Activated CD4-positive, alpha-beta T cell treated with anti-CD3 and anti-CD28 coated beads for 24 hours (primary cell): ENCODE data around the gene PDGFA.
A peak's percentile ranks its signal among the peaks of the same experiment; 100 is the strongest.

Experiments used
- DNase-seq, 2 donors: peaks; one replicate each; pipeline ENCODE4 v3.0.0-alpha.2; 2020; ENCODE audit warnings: low read depth in 2 of 2

The PDGFA gene

DNA sequence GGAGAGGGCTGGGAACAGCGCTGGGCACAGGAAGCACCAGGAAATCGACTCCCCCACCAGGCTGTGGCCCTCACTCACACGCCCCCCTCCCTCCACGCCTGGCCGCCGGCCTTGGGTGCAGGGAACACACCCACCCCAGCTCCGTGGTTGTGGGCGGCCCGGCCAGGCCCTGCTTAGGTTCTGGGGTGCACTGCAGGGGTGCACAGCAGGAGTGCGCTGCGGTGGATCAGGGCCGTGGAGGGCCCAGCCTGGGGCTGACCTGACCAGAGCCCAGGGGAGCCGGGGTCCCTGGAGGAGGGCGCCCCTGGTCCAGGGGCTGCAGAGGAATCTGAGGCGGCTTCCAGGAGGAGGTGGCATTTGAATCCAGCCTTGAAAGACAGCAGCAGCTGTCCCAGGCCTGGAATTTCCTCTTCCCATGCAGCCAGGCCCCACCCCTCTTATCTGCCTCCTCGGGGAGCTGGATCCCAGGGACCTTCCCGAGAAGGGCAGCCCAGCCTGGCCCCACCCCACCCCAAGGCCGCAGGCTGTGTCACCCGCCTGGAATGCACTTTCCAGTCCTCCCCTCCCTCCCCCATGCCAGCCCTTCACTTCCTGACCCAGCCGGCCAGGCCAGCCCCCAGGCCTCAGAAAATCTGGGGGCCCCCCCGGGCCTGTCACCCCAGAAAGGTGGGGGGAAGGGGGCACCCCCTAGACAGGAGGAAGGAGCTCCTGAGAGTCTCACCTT is 18.4 kb upstream of the PDGFA start:
- DNase-seq, result no peak

DNA sequence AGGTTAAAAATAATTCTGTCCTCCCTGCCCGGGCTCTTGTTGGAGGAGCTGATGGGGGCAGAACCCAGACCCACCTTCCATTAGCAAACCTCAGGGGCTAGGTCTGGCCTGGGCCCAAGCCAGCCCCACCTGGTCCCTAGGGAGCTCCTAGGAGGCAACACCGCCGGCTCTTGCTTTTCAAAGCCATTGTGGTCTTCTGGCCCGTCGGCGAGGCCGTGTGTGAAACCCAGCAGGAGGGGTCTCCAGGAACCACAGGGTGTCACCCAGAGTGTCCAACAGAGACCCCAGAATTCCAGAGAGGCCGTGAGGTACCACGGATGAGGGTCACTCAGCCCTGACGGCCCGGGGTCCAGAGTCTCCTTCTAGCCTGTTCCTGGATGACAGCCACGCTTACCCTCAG is 16.6 kb upstream of the PDGFA start:
- DNase-seq, result no peak

DNA sequence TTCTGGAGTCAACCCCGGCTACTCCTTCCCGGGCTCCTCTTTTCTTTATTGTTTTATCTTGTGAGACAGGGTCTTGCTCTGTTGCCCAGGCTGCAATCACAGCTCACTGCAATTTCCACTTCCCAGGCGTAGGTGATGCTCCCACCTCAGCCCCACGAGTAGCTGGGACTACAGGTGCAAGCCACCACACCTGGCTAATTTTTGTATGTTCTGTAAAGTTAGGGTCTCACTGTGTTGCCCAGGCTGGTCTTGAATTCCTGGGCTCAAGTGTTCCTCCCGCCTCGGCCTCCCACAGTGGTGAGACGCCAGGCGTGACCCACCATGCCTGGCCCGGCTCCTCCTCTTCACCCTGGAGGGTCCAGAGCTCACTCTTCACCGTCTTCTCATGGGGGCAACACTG is 15.3 kb upstream of the PDGFA start:
- DNase-seq, result no peak

DNA sequence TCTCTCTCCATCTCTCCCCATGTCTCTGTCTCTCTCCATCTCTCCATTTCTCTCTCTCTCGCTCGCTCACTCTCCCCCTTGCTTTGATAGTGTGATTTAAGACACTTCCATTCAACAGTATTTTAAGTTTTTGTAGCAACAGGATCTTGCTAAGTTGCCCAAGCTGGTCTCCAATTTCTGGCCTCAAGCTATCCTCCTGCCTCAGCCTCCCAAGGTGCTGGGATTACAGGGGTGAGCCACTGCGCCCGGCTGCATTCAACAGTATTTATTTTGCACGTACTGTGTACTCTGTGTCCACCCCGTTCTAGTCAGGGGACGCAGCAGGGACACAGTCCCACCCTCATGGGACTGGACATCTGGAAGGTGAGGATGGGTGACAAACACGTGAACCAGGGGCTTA is 14.4 kb upstream of the PDGFA start:
- no peak for DNase-seq

DNA sequence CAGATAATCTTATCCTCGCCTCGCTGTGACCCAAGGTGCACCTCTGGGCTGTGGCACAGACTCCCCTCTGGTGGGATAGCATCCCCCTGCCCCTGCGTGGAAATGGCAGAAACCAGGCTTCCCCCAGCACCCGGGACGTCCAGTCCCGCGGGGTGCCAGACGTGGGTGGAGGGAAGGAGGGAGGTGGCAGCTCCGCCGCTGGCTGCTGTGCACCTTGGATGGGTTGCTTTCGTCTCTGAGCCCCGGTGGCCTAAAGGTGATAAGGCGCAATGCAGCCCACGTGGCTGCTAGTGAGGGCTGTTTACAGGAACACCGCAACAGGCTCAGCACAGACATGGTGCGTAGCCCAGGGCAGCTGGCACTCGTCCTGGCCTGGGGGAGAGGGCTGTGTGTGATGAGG is 13.6 kb upstream of the PDGFA start:
- DNase-seq, result no peak

DNA sequence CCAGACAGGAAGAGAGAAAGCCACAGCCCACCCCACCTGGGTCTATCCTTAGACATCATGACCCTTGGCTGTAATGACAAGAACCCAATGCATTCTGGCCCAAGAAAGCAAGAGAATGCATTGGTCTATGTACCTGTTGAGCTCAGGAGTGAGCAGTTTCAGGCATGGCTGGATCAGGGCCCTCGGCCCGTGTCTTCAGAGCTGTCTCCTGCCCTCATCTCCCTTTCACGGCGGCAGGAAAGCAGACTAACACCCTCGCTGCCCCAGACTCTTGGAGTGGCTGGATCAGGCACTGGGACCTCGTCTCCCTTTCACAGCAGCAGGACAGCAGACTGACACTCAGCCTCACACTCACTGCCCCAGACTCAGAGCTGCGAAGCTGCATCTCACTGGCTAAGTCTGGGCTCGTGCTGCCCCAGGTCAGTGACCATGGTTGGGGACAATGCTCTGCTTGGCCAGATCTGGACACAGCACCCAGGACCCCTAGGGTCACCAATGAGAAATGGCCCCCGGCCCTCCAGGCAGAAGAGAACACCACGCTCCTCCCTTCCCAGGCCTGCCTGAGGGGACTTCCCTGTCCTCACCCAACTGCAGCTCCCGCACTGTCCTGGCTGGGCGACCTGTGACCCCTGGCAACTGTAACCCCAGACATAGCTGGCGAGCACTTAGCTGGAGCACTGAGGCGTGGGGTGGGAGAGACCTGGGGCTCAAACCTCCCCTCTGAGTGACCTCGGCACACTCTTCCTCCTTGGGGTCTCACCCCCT is 12.9 kb upstream of the PDGFA start:
- DNase-seq, result no peak

DNA sequence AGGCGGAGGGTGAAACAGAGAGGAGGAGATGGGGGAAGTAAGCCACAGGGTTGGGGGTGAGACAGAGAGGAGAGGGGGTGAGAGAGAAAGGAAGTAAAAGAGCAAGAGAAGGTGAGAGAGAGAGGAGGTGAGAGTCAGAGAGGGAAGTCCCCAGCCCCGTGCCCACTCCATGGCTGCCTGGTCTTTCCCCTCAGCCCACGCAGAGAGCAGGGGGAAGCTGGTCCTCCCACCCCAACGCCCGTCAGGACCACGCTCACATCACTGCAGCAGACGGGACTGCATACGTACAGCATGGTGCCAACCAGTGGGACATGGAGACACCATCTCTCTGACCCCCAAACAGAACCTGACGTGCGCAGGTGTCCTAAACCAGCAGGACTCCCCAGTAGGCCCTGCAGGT is 12.1 kb upstream of the PDGFA start:
- no peak for DNase-seq

DNA sequence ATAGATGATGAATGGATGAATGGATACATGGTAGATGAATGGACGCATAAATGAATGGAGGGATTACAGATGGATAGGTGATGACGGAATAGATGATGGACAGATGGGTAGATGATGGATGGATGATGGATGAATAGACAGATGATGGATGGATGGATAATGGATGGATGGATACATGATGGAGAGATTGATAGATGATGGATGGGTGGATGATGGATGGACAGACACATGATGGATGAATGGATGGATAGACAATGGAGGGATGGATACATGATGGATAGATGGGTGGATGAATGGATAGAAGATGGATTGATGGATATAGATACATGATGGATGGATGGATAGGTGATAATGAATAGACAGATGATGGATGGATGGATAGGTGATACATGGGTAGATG is 8.8 kb upstream of the PDGFA start:
- no peak for DNase-seq

DNA sequence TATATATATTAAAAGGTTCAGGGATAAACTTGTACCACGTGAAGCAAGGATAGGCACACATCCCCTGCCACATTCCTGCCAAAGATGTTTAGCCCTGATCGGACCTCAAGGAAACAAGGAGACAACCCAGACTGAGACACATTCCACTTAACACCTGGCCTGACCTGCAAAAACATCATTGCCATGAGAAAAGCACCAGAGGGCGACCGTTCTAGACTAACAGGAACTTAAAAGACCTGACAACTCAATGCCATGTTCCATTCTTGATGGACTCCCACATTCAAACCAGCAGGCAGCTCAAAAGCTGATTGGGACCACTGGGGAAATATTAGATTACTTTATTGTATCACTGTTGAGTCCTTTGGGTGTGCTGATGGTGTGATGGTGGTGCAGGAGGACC is 8.1 kb upstream of the PDGFA start:
- DNase-seq, result no peak

DNA sequence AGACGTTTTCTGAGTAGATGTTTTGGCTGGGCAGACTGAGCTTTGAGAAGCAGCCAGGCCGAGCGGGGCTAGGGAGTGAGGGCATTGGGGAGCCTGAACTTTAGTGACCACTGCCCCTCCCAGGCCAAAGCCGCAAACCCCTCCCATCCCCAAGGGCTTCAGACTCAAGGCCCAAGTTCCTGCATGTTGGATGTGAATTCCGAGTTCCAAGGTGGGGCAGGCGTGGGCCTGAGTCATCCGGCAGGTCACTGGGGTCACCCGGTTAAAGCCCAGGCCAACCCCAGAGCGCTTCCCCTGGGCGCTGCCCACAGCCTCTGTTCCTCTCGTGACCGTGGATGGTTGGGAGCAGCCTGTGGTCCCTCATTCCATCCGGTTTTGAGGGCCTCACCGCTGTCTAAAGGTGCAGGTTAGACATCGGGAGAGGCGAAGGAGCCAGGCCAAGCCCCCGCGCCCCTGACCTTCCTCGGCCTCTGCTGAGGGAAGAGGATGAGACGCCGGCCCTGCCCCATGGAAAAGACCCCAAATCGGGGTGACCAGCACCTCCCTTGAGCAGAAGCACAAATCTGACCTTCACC is 6.9 kb upstream of the PDGFA start:
- DNase-seq, result no peak

DNA sequence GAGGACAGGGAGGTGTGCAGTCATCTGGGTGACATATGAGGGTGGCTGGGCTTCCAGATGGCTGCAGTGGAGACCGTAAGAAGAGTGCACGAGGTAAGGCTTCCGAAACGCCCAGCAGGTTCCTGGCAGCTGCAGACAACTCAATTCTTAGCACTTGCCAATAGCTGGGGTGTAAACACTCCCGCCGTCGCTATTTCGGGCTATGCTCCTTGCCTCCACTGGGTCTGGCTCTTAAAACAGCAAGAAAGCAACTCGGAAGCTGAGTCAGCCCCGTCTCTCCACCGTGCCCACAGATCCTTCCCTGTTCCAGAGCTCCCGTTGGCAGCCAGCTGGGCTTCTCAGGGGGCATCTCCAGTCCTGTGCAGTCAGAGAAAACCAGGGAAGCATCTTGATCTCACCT is 6.1 kb upstream of the PDGFA start:
- no peak for DNase-seq

DNA sequence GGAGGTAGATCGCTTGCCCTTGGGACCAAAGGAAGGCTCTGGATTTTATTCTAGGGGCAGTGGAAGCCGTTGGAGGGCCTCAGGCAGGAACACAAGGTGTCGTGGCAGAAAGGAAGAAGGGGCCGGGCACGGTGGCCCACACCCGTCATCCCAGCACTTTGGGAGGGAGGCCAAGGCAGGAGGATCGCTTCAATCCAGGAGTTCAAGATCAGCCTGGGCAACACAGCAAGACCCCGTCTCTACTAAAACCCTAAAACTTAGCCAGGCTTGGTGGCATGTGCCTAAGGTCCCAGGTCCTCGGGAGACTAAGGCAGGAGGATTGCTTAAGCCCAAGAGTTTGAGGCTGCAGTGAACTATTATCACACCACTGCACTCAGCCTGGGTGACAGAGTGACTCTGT is 5.2 kb upstream of the PDGFA start:
- no peak for DNase-seq

DNA sequence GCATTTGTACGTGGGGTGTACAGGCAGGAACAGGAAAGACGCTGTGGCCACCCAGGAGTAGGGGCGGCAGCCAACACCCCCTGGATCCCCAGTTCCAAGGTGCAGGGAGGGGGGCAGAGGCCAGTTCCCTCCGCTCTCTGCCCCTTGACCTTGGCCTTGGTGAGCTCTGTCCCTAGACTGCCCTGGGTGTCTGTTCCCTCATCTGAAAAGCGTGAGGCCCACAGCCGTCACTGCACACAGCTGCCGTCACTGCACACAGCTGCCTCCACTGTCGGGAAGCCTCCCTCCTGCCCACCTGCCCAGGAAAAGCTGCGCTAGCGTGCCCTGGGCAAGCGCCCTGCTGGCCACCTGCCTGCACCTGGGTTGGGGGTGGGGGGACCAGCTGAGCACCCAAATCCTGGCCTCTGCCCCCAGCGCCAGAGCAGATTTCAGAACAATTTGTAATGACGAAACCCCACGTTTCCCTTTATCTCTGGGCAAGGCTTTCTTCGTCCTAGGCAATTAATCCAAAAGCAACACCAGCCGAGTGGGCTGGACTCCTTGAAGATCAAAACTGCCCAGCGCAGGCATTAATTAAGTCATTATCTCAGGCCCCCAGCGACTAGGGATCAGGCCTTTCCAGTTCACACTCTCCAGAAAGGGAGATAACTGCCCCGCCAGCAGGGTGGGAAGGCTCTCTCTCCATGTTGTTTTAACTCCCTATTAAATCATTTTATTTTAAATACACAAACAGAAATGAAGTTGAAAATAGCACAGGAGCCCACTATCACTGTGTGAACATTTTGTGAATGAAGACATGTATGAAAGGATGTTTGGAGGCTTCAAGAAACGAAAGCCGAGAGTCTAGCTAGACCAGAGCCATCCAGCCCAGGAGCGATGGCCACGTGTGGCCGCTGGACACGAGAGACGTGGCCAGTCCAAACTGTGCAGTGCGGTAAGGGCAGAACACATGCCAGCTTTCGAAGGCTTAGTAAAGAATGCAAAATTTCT is 4.0 kb upstream of the PDGFA start:
- no peak for DNase-seq

DNA sequence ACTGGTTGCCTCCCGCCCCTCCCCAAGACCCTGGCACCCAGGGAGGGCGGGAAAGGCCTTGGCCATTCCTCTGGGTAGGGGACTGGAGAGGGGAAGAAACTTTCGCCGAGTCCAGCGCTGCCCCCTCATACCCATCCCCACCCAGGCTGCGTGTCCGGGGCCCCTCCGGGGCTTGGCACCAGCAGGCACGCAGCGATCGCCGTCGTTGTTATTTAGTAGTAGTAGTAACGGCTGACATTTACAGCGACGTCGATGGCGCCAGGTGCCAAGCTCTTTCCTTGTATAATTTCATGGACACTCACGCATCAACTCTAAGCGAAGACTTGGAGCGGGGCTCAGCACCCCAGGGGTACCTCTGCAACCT is 3.3 kb upstream of the PDGFA start:
- no peak for DNase-seq

DNA sequence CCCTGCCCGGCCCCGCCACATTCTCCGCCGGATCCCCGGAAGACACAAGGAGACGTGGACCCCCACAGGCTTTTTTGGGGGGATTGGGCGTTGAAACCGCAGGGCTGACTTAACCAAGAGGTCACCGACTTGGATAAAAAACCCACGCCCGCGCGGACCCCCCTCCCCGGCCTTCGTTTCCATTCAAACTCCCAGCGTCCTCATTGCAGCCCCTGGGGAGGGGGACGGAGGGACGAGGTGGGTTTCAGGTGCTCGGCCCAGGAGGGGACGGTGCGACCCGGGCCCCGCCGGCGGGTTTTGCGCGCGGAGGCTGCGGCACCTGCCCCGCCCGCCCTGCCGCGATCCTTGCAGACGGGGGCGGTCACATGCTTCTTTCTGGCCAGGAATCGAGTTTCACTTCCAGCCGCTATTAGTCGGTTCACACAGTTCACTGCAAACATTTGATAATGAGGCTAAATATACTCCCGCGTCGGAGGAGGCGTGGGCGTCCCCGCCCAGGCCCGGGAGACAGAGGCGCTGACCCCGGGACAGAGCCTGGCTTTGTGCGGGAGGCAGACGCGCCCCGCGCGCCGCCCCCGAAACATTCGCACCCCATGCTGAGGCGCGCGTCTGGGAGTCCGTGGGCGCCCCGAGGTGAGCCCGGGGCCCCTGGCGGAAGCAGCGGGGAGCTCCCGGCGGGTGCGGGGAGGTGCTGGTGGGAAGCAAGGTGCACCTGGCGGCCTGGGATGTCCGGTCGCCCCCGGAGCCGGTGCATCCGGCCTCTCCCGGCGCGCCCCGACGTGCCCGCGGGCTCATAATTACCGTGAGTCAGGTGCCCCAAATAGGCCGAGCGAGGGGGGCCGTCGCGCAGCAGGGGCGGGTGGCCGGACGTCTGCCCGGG is 2.7 kb upstream of the PDGFA start:
- DNase-seq, result peak in 1 of 2 donors; percentile 19

DNA sequence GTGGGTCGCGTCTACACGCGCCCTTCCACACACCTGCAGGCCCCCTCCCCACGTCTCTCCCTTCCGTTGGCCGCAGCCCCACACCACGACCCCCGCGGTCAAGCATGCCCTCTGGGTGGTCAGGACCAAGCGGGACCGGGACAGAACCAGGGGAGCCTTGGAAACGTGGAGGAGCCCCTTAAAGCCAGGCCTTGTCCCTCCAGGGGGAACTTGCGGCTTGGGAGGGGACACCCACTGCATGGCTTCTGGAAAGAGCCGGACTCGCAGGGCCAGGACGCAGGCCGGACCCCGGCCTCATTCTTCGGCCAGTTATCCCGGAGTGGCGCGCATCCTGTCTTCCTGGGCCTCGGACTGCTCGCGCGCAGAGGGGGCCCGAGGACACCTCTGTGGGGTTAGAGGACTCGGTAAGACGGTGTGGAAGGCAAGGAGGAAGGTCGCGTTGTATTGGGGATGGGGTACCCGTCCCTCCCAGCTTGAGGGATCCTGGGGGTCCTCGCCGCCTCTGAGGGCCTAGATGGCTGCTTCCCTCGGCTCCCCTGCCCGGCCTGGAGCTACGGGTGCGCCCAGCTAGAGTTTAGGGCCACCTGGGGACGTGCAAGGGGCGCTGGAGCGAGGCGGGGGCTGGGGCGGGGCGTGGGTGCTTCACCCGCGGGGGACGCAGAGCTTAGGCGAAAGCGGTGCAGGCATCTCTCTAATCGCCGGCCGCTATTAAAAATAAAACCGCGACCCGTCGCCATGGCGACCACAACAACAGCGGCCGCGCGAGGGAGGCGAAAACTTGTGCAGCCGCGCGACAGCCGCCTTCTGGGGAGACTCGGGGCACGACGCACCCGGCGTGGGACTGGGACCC is 1.8 kb upstream of the PDGFA start:
- DNase-seq, result no peak

DNA sequence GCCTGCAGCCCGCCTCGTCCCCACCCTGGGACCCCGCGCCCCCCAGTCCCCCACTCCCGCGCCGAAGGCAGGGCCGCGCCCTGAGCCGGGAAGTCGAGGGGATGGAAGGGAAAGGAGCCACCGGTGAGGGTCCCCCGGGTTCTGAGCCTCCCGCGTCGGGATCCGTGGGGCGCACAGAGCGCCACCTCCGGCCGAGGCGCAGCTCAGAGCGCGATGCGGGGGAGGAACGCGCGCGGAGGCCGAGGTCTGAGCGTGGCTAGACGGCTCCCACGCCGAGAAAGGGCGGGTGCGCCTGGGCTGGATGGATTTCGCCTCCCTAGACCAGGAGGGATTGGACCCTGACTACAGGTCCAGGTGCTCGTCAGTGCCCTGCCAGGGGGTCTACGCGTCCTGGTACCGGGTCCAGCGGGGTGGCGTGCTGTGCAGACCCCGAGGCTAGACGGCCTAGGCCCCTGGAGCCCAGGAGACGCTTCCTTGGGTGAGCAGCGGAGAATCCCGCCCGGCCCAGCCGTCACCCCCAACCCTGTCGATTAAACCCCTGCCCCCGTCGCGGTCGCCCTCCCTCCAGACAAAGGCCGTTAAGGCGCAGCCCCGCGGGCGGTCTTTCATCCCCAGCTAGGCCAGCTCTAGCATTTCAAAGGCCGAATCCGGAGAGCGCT is 986 bp upstream of the PDGFA start:
- DNase-seq, result no peak

DNA sequence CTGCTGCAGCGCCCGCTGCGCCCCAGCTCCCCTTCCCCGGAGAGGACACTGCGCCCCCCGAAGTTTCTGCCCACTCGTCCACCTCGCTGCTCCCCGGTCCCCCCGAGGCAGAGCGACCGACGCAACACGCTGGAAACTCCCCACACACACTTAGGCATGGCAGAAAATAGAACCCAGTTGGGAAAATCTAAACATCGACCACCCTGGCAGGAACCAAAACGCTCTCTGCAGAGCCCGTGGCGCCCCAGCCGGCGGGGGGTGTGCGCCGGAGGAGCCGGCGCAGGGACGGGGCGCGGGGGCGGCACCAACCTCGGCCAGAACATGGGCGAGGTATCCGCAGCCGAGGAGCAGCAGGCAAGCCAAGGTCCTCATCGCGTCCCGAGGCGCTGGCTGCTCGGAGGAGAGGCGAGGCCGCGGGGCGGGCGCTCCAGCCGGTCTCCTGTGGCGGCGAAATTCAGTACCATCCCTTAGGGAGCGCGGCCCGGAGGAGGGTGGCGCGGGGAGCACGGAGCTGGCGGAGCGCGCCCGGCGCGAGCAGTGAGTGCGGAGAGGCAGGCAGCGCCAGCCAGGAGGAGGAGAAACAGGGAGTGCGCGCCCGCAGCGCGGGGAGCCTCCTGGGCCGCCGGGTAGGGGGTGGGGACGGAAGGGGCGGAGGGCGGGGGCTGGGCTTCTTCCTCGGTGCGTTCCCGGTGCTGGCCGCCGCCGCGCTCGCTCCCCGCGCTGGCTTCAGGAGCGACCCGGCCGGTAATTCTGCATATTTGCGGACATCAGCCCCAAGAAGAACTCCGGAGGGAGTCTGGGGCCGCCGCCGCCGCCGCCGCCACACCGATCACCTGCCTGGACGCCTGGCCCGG is 789 bp downstream of the PDGFA start:
- peak in 1 of 2 donors; percentile 48 for DNase-seq
